ENCODE data around the gene SUN5.
A peak's percentile ranks its signal among the peaks of the same experiment; 100 is the strongest.

The SUN5 gene

GRCh38 chr20:33014336-33015113 lies 10.3 kb upstream of the SUN5 start:
- DNase-seq (ENCODE audit: low spot score): no peak

DNA sequence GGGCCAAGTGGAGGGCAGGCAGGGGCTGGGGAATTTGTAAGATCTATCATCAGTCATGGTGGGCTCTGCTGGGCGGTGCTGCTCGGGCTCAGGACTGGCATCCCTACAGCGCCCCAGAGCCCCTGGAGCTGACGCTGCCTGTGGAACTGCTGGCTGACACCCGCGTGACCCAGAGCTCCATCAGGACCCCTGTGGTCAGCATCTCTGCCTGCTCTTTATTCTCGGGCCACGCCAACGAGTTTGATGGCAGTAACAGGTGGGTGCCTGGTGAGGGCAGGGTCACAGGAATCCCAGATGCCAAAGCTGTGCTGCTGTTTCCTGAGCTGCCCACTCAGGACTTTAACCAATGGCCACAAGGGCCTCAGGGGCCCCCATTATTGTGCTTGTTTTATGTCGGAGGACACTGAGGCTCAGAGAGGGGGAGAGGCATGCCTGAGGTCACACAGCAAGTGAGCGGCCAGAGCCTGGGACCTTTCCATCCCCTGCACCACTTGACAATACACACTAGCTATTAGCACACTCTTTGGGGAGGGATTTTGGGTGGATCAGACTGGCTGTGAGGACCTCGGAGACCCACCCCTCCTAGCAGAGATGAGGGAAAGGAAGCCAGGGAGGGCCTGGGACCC lies 9.6 kb upstream of the SUN5 start:
- no peak for DNase-seq (ENCODE audit: low spot score)

DNA sequence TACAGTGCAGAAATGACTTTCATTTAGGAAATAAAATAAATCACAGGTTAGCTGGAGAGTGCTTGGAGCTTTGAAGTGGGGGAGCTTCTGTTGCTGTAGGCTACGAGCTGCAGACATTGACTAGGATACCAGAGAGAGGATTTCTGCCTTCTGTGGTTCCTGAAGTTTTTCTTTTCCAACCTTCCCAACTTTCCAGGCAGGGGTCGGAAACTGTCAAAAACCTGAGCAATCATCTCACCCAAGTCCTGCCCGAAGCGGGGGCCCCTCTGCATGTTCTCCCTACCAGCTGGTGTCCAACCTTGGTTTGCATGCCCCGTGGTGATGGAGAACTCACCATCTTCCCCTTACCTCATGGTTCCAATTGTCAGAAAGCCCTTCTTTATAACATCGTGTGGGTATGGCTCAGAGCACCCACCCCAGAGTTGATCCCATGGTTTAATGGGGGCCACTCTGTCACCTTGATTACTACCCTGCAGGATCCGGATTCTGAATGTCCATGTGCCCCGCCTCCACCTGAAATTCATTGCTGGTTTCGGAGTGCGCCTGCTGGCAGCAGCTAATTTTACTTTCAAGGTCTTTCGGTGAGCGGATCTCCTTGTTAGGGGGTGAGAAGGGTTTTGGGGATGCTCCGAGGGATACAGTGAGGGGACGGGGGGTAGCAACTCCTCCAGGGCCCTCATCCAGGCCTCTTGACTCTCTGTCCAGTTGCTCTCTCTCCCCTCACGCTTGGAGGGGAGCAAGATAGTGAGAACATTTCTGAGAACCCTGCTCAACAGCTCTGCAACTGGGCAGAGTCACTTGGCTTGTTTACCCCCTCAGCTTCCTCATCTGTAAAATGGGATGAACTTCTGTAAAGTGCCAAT lies 8.3 kb upstream of the SUN5 start:
- DNase-seq (ENCODE audit: low spot score): no peak

GRCh38 chr20:33010674-33011449 lies 6.6 kb upstream of the SUN5 start:
- no peak for DNase-seq (ENCODE audit: low spot score)

- no peak for DNase-seq (ENCODE audit: low spot score)
Observed at GRCh38 chr20:33010133-33010504, 5.9 kb upstream of the SUN5 start.

GRCh38 chr20:33009214-33010132 lies 5.2 kb upstream of the SUN5 start:
- peak; percentile 70 for DNase-seq (ENCODE audit: low spot score)

- no peak for DNase-seq (ENCODE audit: low spot score)
Observed at GRCh38 chr20:33008336-33009213, 4.3 kb upstream of the SUN5 start.

DNA sequence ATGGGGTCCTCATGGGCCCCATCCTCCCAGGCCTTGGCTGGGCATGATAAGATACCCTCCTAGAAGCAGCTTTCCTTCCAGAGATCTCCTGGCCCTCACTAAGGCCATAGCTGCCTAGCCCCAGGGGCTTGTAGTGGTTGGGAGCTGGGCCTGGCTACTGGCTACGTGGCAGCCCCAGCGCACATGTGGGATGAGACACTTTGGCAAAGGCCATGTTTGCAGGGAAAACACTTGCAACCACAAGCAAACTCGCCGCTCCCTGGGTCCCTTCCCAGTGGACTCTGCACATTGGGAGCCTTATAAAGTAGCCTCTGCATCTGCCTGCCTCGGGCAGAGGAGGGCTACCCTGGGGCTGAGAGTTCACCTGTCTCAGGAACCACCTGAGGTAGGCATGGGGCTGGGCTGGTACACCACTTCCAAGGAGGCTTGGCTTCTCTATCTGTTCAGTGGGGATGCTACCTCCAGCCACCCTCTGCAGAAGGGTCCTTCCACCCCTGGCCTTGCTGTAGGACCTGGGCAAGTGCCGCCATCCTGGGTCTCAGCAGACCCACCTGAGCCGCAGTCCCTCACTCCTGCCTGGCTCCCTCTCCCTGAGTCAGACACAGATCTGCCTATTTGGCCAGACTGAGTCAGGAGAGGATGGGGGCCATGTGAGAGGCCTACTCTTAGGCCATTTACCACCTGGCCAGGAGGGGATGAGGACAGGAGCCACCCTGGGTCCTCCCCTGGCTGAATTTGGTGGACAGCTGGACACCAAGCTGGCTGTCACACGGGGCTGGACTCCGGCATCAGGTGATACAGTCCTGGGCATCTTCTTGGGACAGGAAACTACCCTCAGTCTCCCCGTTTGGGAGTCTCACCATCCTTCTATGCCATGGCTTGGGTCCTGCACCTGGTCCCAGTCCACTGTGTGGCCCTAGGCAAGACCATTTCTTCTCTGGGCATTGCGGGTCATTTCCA lies 3.4 kb upstream of the SUN5 start, which contains the start of gene BPIFB2:
BPIFB2 (plus strand) TSS at position 329 of the 960 bp plus-strand sequence. CDS start 871 bp downstream, outside the sequence.
- no peak for DNase-seq (ENCODE audit: low spot score)

GRCh38 chr20:33006776-33007375 lies 2.6 kb upstream of the SUN5 start:
- DNase-seq (ENCODE audit: low spot score): no peak

DNA sequence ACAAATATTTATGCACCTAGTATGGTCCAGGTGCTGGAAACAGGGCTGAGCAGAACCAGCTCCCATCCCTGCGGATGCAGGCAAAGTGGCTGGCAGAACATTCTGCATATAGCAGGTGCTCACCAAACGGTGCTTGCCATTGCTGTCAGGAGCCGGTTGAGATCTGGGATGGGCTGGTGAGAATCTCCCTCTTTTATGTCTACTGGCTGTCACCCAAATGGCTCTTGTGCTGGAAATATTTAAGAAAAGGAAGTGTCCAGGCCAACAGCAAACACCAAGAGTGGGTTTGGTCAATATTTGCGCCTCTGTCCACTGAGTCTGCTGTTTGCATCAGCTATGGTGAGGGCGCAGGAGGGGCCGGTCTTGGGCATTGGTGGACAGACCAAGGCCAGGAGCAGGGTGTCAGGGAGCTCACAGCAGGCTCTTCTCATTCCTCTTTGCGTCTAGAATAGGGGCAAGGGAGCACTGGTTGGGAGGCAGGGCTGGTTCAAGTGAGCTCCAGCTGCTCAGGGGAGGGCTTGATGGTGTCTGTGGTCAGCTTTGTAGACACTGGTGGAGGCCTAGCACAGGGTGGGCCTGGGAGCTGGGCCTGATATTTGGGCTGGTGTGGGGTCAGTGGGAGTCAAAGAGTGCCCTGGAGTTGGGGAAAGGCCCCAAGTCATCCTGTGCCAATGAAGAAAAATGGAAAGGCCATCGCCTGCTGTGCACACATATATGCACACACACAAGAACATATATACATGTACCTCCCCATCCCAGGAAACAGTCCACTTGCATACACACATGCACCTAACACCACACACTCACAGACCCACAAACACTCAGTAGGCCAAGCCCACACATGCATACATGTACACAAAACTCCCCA lies 1.9 kb upstream of the SUN5 start:
- no peak for DNase-seq (ENCODE audit: low spot score)

- no peak for DNase-seq (ENCODE audit: low spot score)
Observed at GRCh38 chr20:33005132-33005566, 916 bp upstream of the SUN5 start.

- DNase-seq (ENCODE audit: low spot score): no peak
Observed at GRCh38 chr20:33002087-33002808, 2.0 kb downstream of the SUN5 start.

- no peak for DNase-seq (ENCODE audit: low spot score)
Observed at GRCh38 chr20:33000802-33001466, 3.3 kb downstream of the SUN5 start.

GRCh38 chr20:32999603-33000250 lies 4.5 kb downstream of the SUN5 start:
- no peak for DNase-seq (ENCODE audit: low spot score)

GRCh38 chr20:32997431-32997830 lies 6.8 kb downstream of the SUN5 start:
- no peak for DNase-seq (ENCODE audit: low spot score)
